Activated T-helper 1 cell treated with Interleukin-2 at 50 U/mL for 16 hours (primary cell): Measurements from ENCODE around the gene RRP8.

Source experiments
- DNase-seq: peaks from one replicate; pipeline ENCODE4 v3.0.0-alpha.2; 2020; ENCODE audit warnings: low read depth

Gene RRP8

DNA sequence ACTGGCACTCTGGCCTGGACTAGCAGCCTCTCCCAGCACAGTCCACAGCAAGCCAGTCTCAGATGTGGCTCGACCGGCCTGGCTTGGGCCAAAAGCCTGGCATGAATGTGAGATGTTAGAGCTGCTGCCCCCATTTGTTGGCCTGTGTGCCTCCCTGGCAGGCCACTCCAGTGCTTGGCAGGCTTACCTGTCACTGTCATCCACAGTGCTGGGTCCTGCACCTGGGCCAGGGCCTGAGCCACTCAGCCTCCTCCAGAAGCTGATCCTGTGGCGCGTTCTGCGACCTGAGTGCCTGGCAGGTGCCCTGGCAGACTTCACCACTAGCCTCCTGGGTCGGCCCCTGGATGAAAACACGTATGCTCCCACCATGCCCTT lies 36.1 kb downstream of the RRP8 start:
- no peak for DNase-seq

DNA sequence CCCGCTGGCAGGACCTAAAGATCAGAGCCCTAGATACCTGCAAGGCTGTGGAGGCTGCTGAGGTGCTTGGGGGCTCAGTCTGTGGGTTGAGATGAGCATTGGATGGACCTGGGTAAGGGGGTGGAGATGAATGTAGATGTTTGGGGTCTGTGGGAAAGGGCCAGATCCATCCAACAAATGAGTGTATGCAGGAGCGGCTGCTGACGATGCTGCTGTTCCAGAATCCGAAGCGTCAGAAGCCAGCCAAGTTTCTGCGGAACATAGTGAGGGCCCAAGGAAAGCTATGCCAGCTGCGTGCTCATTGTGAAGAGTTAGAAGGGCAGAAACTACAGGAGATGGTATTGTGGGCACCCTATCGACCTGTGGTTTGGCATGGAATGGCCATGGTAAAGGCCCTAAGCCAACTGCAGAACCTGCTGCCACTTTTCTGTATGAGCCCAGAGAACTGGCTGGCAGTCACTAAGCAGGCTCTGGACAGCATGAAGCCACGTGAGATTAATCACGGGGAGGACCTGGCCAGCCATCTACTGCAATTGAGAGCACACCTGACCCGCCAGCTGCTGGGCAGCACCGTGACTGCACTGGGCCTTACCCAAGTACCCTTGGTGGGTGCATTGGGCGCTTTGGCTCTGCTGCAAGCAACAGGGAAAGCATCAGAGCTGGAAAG lies 36.6 kb downstream of the RRP8 start:
- DNase-seq: no peak

DNA sequence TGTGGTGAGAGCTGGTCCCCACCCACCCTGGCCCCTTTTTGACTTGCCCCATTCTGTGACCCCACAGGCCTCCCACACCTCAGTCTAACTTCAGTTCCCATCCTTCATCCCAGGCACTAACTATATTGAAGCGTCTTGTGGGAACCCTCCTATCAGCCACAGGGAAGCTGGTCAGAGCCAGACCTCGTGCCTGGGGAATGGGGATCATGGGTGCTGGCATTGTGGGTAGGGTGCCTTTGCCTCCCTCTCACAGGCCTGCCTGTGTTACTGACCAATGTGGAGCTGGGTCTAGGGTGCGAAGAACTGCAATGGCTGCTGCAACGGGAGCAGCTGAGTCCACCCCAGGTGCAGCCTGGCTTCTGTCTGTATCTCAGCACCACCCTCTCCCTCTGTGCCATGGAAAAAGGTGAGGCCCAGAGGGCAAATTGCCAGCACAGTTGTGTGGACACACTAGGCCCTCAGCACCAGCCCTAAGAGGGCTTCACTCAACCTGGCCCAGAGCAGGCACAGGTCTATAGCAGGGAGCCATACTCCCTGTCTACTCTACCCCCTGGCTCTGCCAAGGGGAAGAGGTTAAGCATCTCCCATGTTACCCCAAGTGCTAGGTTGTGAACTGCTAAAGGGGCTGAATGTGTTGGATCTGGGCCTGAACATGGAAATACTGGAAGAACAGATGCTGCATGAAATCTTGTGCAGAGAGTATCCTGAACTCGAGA lies 37.3 kb downstream of the RRP8 start:
- DNase-seq: no peak

DNA sequence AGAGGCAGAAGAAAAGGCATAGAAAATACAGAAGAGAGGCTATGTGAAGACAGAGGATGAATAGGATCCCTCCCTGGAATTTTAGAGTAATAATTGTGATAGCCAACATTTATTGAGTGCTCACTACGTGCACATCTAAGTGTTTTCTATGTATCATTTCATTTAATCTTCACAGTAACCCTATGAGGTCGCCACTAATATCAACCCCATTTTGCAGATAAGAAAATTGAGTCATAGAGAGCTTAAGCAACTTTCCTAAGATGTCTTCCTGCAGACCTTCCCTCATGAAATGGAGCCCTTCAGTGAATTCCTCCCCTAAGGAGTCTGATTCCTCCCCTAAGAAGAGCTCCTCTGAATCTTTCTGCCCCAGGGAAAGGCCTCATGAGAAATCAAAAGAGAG lies 38.1 kb downstream of the RRP8 start:
- no peak for DNase-seq

DNA sequence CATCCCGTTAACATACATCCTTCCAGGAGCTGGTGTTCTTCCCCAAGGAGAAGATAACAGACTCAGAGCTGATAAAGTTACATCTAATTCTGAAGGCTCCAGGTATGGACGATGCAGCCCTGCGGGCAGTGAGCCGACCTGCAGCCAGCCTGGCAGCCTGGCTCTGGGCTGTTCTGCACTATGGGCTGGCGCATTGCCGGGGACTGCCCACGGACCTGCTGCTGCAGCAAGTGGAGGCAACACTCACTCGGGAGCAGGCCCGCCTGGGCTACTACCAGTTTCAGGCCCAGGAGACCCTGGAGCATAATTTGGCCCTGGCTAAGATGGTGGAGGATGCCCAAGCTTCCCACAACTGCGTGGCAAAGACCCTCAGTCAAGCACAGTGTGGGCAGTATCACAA lies 39.7 kb downstream of the RRP8 start:
- DNase-seq: no peak

DNA sequence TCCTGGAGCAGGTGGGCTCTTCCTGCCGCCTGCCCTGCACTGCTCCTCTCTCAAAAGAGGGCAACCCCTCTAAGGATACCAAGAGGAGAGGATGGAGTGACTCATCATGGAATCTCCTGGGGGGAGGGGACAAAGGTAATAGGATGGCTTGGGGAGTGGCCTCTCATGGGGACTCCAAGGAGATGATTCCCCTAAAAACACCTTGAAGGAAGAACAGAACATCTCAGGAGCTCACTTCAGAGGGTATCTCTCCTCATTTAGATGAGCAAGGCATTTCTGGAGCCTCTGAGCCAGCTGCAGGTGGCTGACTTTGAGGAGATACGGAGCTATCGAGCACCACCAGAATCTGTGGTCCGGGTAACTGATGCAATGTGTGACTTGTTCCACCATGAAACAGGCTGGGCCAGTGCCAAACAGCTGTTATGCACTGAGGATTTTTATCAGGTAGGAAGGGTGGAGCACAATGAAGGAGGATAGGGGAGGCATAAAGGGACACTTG lies 40.2 kb downstream of the RRP8 start:
- no peak for DNase-seq

DNA sequence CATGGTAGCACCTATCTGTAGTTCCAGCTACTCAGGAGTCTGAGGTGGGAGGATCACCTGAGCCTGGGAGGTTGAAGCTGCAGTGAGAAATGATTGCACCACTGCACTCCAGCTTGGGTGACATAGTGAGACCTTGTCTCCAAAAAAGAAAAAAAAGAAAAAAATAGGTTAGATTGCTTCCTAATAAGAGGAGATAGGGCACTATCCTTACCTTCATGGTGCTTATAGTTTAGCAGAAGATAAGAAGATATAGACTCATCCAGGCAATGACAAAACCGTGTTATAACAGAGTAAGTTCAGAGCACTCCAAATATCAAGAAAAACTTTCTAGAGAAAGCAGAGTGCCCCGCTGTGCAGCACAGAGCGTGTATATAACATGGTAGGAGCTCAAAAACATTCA lies 42.1 kb downstream of the RRP8 start:
- DNase-seq: no peak

DNA sequence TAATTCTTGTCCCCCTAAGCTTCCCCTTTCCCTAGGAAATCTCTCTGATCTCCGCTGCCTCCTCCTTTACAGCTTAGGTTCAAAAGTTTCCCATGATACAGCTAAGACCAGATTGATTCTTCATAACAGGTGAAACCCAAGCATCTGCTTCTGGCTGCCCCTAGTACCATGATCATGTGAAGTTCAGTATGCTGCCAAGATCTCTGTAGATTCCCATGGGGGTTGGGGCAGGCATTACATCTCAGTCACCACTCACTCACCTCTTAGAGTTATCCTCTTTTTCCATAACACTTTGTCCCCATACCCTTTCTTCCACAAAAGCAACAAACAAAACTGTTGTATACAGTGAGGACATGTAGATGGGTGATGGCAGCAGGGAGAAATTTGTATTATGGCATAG lies 44.0 kb downstream of the RRP8 start:
- no peak for DNase-seq

DNA sequence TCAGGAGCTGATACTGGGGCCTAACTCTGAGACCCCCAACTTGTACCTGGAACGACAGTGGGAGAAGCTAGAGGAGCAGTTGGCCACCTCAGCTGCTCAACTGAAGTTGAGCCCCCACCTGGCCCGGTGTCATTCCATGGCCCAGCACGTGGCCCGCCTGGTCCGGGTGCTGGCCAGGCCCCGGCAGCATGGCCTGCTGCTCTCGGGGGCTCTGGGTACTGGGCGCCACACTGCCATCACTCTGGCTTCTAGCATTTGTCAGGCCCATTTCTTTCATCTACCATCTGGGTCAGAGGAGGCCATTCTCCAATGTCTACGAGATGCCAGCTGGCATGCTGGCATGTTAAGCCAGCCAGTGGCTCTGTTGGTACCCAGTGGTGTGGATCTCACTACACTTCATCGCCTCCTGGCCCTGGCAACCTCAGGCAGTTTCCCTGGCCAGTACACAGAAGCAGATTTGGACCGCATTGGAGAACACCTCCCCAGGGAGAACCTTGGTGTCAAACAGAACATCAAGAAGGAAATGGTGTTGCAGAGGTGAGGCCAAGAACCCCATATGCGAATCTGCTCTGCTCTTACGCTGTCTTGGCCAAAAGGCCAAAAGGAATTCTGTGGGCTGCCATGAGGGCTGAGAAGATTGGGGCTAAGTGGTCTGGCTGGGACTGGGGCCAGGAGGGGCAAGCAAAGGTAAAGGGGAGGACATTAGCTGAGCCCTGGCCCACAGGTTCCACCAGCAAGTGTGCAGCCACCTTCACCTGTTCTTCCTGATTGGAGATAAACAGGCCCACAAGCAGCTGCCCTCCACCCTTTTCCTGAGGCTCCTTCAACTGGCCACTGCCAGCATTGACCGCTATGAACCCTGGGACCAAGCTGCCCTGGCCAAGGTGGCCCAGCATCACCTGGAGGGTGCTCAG lies 45.4 kb downstream of the RRP8 start:
- DNase-seq: no peak

DNA sequence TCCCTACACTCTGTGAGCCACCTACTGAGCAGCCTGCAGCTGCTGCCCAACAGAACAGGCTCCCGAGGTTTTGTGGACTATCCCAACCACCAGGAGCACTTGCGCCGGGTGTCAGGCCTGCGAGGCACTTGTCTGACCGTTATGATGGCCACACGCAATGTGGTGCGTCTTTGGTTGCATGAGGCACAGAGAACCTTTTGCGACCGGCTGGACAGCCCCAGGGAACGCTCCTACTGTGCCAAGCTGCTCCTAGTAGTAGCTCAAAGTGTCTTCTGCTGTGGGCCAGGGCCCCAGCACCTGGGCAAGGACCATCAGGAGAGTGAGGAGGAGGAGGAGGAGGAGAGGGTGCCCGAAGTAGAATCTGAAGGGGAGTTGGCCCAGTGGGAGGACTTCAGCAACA lies 46.4 kb downstream of the RRP8 start:
- DNase-seq: no peak

DNA sequence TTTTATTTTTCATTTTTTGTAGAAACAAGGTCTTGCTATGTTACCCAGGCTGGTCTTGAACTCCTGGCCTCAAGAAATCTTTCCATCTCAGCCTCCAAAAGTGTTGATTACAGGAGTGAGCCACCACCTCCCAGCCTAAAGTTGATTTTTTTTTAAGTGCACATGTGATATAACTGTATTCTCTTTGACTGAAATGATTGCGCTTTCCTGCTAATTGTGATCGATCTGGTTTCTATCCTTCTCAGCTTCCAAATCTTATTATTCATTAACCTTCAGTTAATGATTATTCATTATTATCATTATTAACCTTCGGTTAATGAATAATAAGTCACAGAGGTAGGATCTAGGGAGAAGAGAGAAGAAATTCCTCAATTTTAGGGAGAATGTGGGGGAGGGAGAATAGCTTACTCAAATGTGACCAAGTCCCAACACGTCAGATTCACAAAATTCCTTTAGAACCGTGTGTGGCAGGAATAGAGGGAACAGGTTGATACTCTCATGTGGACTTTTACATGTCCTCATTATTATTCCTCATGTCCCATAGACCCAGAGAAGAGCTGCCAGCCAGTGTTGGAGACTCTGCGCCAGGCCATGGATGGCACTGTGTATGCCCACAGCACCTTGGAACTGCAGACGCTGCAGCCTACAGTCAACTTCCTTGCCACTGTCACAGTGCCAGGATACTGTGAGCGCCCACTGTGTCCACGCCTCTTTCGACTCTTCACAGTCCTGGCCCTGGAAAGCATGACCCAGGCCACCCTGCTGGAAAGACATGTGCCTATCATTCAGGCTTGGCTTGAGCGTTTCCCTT lies 47.1 kb downstream of the RRP8 start:
- DNase-seq: no peak

DNA sequence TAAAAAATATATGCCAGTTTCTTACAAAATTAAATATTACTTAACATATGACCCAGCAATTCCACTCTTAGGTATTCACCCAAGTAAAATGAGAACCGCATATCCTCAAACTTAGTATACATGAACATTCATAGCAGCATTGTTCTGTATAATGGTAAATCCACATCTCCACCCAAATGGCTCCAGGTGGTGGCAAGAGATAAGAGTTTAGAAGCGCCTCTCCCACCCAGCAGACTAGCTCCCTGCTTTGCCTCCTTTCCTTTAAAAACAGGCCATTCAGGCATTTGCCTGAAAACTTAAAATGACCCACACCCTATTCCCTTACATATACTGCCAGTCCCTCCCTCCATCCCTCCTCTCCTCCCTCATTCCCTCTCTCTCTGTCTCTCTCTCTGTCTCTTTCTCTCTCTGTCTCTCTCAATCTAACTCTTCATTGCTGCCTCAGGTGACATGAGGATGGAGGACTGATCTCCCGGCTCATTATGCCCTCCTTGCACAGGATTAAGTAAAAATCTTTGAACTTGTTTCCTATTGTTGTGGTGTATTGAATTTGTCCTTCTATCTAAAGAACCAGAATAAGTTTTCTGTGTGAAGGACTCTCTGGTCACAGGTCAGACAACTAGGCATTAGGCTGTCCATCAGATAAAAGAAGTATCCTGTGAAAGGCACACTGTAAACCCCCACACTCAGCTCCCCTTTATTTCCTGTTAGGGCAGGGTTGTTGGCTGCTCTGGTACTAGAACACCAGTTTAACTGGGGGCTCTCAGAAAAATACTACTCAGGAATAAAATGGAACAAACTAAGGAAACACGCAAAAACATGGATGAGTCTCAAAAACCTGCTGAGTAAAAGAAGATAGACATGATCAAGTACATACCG lies 48.3 kb downstream of the RRP8 start:
- no peak for DNase-seq

DNA sequence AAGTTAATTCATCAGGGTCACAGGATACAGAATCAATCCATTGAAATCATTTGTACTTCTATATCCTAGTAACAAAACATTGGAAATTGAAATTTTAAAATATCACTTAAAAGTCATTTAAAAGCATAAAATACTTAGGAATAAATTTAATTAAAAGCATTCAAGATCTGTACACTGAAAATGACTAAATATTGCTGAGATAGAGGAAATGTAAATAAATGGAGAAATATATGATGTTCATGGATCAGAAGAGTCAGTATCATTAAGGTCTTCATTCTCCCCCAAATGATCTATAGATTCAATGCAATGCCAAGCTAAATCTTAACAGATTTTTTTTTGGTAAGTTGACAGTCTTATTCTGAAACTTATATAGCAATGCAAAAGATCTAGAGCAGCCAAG lies 49.8 kb downstream of the RRP8 start:
- no peak for DNase-seq

DNA sequence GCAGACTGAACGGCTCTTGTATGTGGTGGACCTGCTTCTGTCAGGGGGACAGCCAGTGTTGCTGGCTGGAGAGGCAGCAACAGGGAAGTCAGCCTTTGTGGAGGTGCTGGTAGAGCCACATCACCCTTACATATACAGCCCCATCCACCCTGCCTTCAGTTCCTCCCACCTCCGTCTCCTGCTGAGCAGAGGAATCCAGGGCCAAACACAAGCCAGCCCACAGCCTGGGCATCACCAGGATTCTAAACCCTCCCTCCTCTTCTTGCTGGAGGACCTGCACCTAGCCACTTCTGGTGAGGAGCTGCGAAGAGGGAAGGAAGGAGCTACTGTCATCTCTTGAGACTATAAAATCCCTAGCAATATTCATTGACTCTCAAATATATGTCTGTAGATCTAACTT lies 54.8 kb downstream of the RRP8 start:
- no peak for DNase-seq

DNA sequence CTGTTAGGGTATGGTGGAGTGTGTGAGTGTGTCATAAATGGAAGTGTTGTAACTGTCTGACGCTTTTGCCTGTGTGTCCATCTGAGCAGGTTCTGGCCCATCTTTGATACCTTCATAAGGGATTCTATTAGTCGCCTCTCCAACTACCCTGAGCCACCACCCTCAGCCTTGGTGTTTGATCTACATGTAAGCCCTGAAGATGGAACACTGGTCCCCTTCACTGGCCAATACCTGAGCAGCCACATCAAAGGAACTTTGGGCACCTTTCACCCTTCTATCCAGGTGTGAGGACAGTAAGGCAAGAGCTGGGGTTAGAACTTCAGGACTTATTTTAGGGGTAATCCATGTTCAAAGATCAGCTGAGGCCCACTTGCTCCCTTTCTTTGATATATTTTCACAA lies 55.3 kb downstream of the RRP8 start:
- DNase-seq: no peak

DNA sequence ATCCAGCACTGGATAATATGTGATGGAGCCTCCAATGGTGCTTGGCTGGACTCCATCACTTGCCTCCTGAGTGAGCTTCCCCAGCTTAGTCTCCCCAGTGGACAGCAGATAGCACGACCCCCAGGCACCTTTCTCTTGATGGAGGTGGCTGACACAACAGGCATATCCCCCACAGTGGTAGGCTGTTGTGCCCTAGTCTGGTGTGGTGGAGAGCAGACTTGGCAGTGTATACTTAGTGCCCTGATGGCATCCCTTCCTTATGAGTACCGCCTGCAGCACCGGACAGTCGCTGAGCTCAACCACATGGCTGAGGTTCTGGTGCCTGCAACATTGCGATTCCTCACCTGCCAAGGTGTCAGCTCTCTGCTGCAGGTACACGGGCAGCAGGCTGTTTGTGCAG lies 56.2 kb downstream of the RRP8 start:
- no peak for DNase-seq

DNA sequence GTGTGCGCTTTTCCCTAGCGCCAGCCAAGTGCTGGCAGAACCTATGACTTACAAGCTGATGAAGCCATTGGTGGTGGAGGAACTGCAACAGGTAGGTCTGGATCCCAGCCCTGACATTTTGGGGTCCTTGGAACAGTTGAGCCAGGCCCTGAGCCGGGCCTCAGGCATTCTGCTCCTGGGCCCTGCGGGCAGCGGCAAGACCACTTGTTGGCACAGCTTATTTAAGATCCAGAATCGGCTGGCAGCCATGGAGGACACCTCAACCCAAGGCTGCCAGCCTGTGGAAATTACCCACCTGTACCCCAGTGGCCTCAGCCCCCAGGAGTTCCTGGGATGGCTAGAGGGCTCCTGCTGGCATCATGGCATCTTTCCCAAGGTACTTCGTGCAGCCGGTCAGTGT lies 56.7 kb downstream of the RRP8 start:
- DNase-seq: no peak

DNA sequence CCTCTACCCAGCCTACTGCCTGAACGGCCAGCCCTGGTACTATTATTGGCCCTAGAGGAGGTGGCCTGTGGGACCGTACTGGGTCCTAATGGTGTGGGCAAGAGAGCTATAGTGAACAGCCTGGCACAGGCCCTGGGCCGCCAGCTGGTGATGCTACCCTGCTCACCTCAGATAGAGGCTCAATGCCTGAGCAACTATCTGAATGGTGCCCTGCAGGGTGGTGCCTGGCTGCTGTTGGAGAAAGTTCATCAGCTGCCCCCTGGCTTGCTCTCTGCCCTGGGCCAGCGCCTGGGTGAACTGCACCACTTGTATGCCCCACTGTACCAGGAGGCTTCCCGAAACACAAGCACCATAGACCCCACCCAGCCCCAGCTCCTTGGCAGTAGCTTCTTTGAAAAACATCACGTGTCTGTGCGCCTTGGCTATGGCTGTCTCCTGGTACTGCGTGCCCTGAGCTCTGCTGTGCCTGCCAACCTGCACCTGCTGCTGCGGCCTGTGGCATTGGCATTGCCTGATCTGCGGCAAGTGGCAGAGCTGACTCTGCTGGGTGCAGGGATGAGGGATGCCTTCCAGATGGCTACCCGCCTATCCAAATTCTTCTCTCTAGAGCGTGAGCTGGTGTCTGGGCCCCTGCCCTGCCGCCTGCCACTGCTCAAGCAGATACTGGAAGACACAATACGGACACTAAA lies 57.4 kb downstream of the RRP8 start:
- no peak for DNase-seq
